Activated CD4-positive, alpha-beta memory T cell treated with anti-CD3 and anti-CD28 coated beads for 36 hours (primary cell): ENCODE data around the gene PARVA. TPM values are rescaled to one million over a fixed set of nuclear protein-coding genes. Genes with fewer than 3 reads are reported as not detected.
A peak's percentile ranks its signal among the peaks of the same experiment; 100 is the strongest.

ENCODE experiments used
- CTCF ChIA-PET: fragments of 350-600 bp; sonication (Branson Sonifier 250); formaldehyde crosslinking; loops from one replicate; lab custom pipeline; 2021; ENCODE audit warnings: antibody characterized with exemption, inconsistent platforms; lab: Charles Lee
- POLR2A ChIA-PET: fragments of 350-600 bp; sonication (Branson Sonifier 250); formaldehyde crosslinking; loops from one replicate; lab custom pipeline; 2021; ENCODE audit warnings: antibody characterized with exemption; lab: Charles Lee
- DNase-seq: peaks from one replicate; pipeline ENCODE4 v3.0.0-alpha.2; 2020
- H3K27ac Mint-ChIP-seq: one replicate; pipeline ENCODE4 v1.8.0; 2021; ENCODE audit warnings: mixed read lengths
- H3K27me3 Mint-ChIP-seq: one replicate; pipeline ENCODE4 v1.8.0; 2021; ENCODE audit warnings: mixed read lengths
- H3K36me3 Mint-ChIP-seq: one replicate; pipeline ENCODE4 v1.8.0; 2021; ENCODE audit warnings: mixed read lengths
- H3K4me1 Mint-ChIP-seq: one replicate; pipeline ENCODE4 v1.8.0; 2021; ENCODE audit warnings: low read depth, mixed read lengths
- H3K4me3 Mint-ChIP-seq: one replicate; pipeline ENCODE4 v1.8.0; 2021; ENCODE audit warnings: mild to moderate bottlenecking, mixed read lengths
- H3K9me3 Mint-ChIP-seq: one replicate; pipeline ENCODE4 v1.8.0; 2021; ENCODE audit warnings: mixed read lengths
- intact Hi-C: fragments of 100-400 bp; cut with micrococcal nuclease; formaldehyde crosslinking; loops from one replicate; pipeline ENCODE4 v1.15.1; 2023
- total RNA-seq, 2 experiments: library from RNA; stranded (reverse); gene quantifications; one replicate each; pipeline ENCODE4 v1.2.3, GENCODE V29; 2021

The PARVA gene
- total RNA-seq, 2 experiments from 2014 or later, result 0.33 to 0.41 TPM

DNA sequence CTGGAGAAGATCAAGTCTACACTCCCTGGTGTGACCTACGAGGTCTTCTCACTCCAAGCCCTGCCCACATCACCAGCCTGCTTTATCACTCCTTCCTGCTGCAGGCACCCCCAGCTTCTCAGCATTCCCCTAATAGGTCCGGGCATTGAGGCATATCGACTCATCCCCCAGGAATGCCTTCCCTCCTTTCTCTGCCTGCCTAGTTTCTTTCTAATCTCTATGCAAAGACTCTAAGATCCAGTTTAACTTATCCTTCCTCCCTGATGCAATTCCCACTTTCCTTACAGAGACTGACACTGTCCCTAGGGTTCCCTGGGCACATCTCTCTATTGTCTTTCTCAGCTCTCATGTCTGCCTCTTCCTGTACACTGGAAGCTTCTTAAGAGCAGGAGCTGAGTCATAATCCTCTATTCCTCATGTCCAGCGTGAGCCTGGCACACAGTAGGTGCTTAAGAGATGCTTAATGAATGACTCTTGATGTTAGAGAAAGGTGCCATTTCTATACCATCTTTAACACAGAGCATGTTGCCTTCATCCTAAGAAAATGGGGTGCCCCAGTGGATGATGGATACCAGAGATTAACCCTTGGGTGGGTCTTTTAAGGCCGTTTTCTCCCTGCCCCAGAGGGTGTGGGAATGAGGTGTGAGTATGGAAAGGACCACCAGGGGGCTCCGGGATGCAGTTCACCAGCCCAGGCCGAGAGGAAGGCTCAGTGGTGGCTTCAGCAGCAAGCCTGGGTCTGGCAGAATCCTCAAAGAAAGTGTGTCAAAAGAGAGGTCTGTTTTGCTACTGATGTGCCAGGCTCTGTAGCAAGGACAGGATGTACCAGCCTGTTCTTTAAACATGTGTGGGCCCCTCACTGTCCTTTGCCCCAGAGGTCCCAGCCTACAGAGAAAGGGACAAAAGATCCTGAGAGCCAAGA lies 34.7 kb downstream of the PARVA start:
- CTCF ChIA-PET, result interaction anchor here (0.6 kb wide), 1 partner anchor 471 kb away, joined by 3 read pairs; no protein-coding TSS in a partner anchor

GRCh38 chr11:12413141-12414052 lies 36.0 kb downstream of the PARVA start:
- Mint-ChIP-seq H3K27me3 (no peaks in the 10 kb centered on the region), H3K4me3 (no peak overlapping the region), H3K4me1 (no peaks in the 10 kb centered on the region), H3K27ac (no peak overlapping the region), H3K36me3 (no peaks in the 10 kb centered on the region), H3K9me3 (no peaks in the 10 kb centered on the region)
- CTCF ChIA-PET, result interaction anchor here (0.7 kb wide), 1 partner anchor 475 kb away, joined by 4 read pairs; no protein-coding TSS in a partner anchor
- intact Hi-C loops, result loop anchor here (5.0 kb wide), 1 partner anchor 479 kb away; no protein-coding TSS in a partner anchor
- DNase-seq, result no peak
- POLR2A ChIA-PET, result no interaction called here

More for the DNA sequence above, 34.7 kb downstream of the PARVA start:
- H3K9me3 Mint-ChIP-seq, result no peaks in the 10 kb centered on the region
- POLR2A ChIA-PET, result no interaction called here
- H3K4me3 Mint-ChIP-seq, result no peak overlapping the region
- peak; percentile 50 for DNase-seq
- no peaks in the 10 kb centered on the region for H3K27me3 Mint-ChIP-seq
- H3K4me1 Mint-ChIP-seq, result no peaks in the 10 kb centered on the region
- intact Hi-C loops, result loop anchor here (5.0 kb wide), 1 partner anchor 480 kb away; no protein-coding TSS in a partner anchor
- no peaks in the 10 kb centered on the region for H3K36me3 Mint-ChIP-seq
- H3K27ac Mint-ChIP-seq, result no peak overlapping the region

GRCh38 chr11:12414611-12415010 lies 37.2 kb downstream of the PARVA start:
- no peak for DNase-seq
- POLR2A ChIA-PET, result no interaction called here
- CTCF ChIA-PET, result no interaction called here
- no peaks in the 10 kb centered on the region for H3K36me3 Mint-ChIP-seq
- no peaks in the 10 kb centered on the region for H3K27me3 Mint-ChIP-seq
- H3K9me3 Mint-ChIP-seq, result no peaks in the 10 kb centered on the region
- H3K4me3 Mint-ChIP-seq, result no peak overlapping the region
- H3K27ac Mint-ChIP-seq, result no peak overlapping the region
- no peaks in the 10 kb centered on the region for H3K4me1 Mint-ChIP-seq
- intact Hi-C loops, result loop anchor here (5.0 kb wide), 1 partner anchor 478 kb away; no protein-coding TSS in a partner anchor

DNA sequence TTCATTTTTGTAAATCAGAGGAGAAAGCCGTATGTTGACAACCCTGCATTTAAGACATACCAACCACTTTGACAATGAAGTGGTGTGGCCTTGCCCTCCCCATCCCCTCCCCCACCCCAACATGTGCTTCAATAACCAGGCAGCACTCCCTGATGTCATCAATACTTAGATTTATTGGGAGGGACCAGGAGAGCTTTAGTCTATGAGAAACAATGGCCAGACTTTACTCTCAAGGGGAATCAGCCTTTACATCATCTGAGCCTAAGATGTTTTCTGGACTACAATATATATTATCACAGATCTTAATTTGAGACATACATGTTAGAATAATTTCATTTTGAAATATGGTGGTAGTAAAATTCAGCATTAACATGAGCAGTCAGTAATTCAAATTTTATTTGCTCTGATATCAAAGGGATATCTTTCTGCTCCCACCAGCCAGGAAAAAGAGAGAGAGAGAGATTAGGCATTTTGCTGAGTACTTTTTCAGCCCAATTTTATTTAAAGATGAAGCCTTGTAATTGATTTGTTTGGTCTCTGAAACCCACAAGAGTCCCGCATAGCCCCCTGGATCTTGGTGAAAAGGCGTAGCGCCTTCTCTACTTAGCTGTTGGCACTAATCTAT lies 38.1 kb downstream of the PARVA start:
- ChIA-PET CTCF (no interaction called here), POLR2A (no interaction called here)
- Mint-ChIP-seq H3K4me3 (no peak overlapping the region), H3K27ac (no peak overlapping the region), H3K9me3 (no peaks in the 10 kb centered on the region), H3K36me3 (no peaks in the 10 kb centered on the region), H3K27me3 (no peaks in the 10 kb centered on the region), H3K4me1 (no peaks in the 10 kb centered on the region)
- intact Hi-C loops, result no loop called here
- no peak for DNase-seq

DNA sequence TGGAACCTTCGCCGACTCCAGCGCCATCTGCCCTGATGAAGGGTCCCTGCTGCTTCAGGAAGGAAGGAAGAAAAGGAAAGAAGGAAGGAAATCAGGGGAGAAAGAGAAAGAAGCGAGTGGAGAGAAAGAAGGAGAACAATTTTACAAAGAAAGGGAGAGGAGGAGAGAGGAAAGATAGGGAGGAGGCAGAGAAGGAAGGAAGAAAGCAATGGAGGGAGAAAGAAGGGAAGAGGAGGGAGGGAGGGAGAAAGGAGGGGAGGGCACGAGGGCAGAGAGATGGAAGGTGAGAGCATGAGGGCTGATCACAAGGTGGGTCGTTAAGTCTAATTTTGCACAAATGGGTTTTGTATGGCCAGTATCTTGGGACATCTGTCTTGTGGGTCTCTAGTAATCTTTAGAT lies 39.2 kb downstream of the PARVA start:
- CTCF ChIA-PET, result no interaction called here
- DNase-seq, result no peak

DNA sequence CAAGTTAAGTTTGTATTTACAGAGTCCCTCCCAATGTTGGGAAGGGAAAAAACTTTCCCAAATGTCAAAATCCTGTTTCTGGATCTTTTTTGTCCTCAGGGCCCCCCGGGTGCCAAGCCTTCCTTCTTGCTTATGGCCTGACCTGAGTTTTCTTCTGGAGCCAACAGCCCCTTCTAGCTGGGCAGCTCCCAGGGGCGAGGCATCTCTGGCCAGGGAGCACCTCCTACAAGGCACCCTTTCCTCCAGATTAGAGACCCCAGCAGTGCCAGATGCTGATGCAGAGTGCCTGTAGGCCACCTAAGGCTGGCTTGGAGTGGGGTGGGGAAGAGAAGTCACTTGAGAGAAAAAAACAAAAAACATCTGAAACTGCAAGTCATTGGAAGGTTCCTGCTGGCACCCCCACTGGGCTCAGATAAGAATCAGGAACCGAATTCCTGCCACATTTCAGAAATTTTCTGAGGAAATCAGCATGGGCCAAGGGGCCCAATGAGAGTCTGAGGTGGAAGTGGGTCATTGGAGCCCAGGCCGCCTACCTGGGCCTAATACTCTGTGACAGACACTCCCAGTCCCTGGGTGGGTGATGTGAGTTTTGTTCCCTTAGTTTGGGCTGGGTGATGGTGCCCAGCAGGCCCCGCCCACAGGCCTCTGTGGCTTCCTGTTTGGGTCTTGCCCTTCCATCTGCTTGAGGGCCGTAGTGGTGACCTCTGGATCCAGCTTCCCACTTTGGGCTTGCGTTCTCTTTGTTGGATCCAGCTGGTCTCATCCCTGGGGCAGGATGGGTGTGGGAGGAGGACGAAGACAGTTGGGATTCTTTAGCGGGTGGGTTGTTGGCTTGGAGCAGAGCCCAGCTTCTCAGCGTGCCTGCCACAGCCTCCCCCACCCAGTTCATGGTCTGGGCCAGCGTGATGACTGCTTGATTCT lies 40.6 kb downstream of the PARVA start:
- POLR2A ChIA-PET, result no interaction called here
- Mint-ChIP-seq H3K9me3 (no peaks in the 10 kb centered on the region), H3K4me1 (no peaks in the 10 kb centered on the region), H3K27me3 (no peaks in the 10 kb centered on the region), H3K36me3 (no peaks in the 10 kb centered on the region), H3K27ac (no peak overlapping the region), H3K4me3 (no peak overlapping the region)
- intact Hi-C loops, result no loop called here
- no peak for DNase-seq
- CTCF ChIA-PET, result no interaction called here

More for the DNA sequence above, 39.2 kb downstream of the PARVA start:
- Mint-ChIP-seq H3K27ac (no peak overlapping the region), H3K36me3 (no peaks in the 10 kb centered on the region), H3K4me1 (no peaks in the 10 kb centered on the region), H3K27me3 (no peaks in the 10 kb centered on the region), H3K4me3 (no peak overlapping the region), H3K9me3 (no peaks in the 10 kb centered on the region)
- intact Hi-C loops, result no loop called here
- POLR2A ChIA-PET, result no interaction called here

- Mint-ChIP-seq H3K27me3 (no peaks in the 10 kb centered on the region), H3K4me3 (no peak overlapping the region), H3K36me3 (no peaks in the 10 kb centered on the region), H3K4me1 (no peaks in the 10 kb centered on the region), H3K9me3 (no peaks in the 10 kb centered on the region), H3K27ac (no peak overlapping the region)
- CTCF ChIA-PET, result interaction anchor here (0.8 kb wide), 1 partner anchor 468 kb away, joined by 3 read pairs; no protein-coding TSS in a partner anchor
- POLR2A ChIA-PET, result interaction anchor here (0.6 kb wide), 1 partner anchor 150 kb away, joined by 3 read pairs; no protein-coding TSS in a partner anchor
- intact Hi-C loops, result no loop called here
- DNase-seq, result no peak
Observed at GRCh38 chr11:12420040-12420439, 42.7 kb downstream of the PARVA start.

DNA sequence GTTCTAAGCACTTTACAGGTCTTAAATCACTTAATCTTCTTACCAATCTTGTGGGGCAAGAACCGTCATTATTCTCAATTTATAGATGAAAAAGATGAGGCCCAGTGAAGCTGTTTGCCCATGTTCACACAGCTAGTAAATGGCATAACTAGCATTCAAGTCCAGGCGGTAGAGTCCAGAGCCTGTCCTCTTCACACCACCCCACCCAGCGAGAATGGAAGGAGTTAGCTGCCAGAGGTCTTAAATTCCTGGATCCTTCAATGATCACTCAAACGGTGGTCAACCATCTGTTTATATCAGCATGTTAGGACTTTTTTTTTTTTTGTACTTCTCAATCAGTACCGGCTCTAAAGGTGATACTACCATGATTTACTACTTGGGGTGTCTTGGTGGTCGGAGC lies 43.3 kb downstream of the PARVA start:
- CTCF ChIA-PET, result interaction anchor here (0.8 kb wide), 1 partner anchor 468 kb away, joined by 3 read pairs; no protein-coding TSS in a partner anchor

GRCh38 chr11:12421386-12421785 lies 44.0 kb downstream of the PARVA start:
- H3K4me3 Mint-ChIP-seq, result no peak overlapping the region
- H3K36me3 Mint-ChIP-seq, result no peaks in the 10 kb centered on the region
- H3K27ac Mint-ChIP-seq, result no peak overlapping the region
- ChIA-PET POLR2A (no interaction called here), CTCF (no interaction called here)
- intact Hi-C loops, result no loop called here
- H3K4me1 Mint-ChIP-seq, result no peaks in the 10 kb centered on the region
- DNase-seq, result no peak
- no peaks in the 10 kb centered on the region for H3K27me3 Mint-ChIP-seq
- H3K9me3 Mint-ChIP-seq, result no peaks in the 10 kb centered on the region

More for the DNA sequence above, 43.3 kb downstream of the PARVA start:
- intact Hi-C loops, result no loop called here
- no peaks in the 10 kb centered on the region for H3K4me1 Mint-ChIP-seq
- H3K27me3 Mint-ChIP-seq, result no peaks in the 10 kb centered on the region
- DNase-seq, result no peak
- no peaks in the 10 kb centered on the region for H3K9me3 Mint-ChIP-seq
- H3K4me3 Mint-ChIP-seq, result no peak overlapping the region
- H3K36me3 Mint-ChIP-seq, result no peaks in the 10 kb centered on the region
- POLR2A ChIA-PET, result interaction anchor here (0.6 kb wide), 1 partner anchor 150 kb away, joined by 3 read pairs; no protein-coding TSS in a partner anchor
- H3K27ac Mint-ChIP-seq, result no peak overlapping the region

GRCh38 chr11:12426176-12426575 lies 48.8 kb downstream of the PARVA start:
- intact Hi-C loops, result no loop called here
- POLR2A ChIA-PET, result no interaction called here
- Mint-ChIP-seq H3K36me3 (no peaks in the 10 kb centered on the region), H3K4me1 (no peaks in the 10 kb centered on the region), H3K4me3 (no peak overlapping the region), H3K9me3 (no peaks in the 10 kb centered on the region), H3K27ac (no peak overlapping the region), H3K27me3 (no peaks in the 10 kb centered on the region)
- DNase-seq, result no peak
- CTCF ChIA-PET, result no interaction called here

DNA sequence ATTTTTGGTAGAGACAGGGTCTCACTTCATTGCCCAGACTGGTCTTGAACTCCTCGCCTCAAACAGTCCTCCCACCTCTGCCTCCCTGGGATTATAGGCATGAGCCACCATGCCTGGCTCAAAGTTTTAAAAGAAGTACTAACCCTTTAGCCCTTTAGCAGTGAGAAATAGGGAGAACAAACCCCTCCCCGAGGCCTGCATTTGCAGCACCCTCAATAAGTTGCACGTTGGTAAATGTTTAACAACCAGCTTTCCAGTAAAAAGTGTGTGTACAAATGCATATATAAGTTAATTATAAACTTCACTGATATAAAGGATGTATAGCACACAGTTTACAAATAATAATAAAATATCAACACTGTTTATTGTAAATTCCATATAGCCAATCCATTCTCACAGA lies 51.8 kb downstream of the PARVA start:
- no peak overlapping the region for H3K4me3 Mint-ChIP-seq
- H3K9me3 Mint-ChIP-seq, result no peaks in the 10 kb centered on the region
- CTCF ChIA-PET, result no interaction called here
- intact Hi-C loops, result no loop called here
- no peaks in the 10 kb centered on the region for H3K4me1 Mint-ChIP-seq
- H3K27ac Mint-ChIP-seq, result no peak overlapping the region
- POLR2A ChIA-PET, result no interaction called here
- no peaks in the 10 kb centered on the region for H3K27me3 Mint-ChIP-seq
- H3K36me3 Mint-ChIP-seq, result no peaks in the 10 kb centered on the region
- DNase-seq, result no peak
